HEK293T (cell line): ENCODE measurements around the gene FHL1.

ENCODE experiments used
- BHLHE40 ChIP-seq: fragments of 450-650 bp; IDR thresholded peaks from 2 replicates; pipeline ENCODE4 v1.6.1; 2016; ENCODE audit warnings: mild to moderate bottlenecking, moderate library complexity, borderline replicate concordance
- ELF4 ChIP-seq: fragments of 450-650 bp; IDR thresholded peaks from 2 replicates; pipeline ENCODE4 v1.6.1; 2017; ENCODE audit warnings: antibody characterized with exemption
- FOXK2 ChIP-seq: fragments of 450-650 bp; IDR thresholded peaks from 2 replicates; pipeline ENCODE4 v1.6.1; 2016; ENCODE audit warnings: mild to moderate bottlenecking
- FOXM1 ChIP-seq: fragments of 450-650 bp; IDR thresholded peaks from 2 replicates; pipeline ENCODE4 v1.6.1; 2017; ENCODE audit warnings: mild to moderate bottlenecking, borderline replicate concordance
- HDGF ChIP-seq: fragments of 450-650 bp; IDR thresholded peaks from 2 replicates; pipeline ENCODE4 v1.6.1; 2017; ENCODE audit warnings: antibody characterized with exemption, borderline replicate concordance
- L3MBTL2 ChIP-seq: fragments of 450-650 bp; conservative IDR thresholded peaks from 2 replicates; pipeline ENCODE4 v1.6.1; 2016; ENCODE audit warnings: mild to moderate bottlenecking
- LEF1 ChIP-seq: fragments of 450-650 bp; IDR thresholded peaks from 2 replicates; pipeline ENCODE4 v1.6.1; 2017; ENCODE audit warnings: mild to moderate bottlenecking, borderline replicate concordance
- SUZ12 ChIP-seq: fragments of 450-650 bp; IDR thresholded peaks from 2 replicates; pipeline ENCODE4 v1.6.1; 2016; ENCODE audit warnings: mild to moderate bottlenecking

DNA sequence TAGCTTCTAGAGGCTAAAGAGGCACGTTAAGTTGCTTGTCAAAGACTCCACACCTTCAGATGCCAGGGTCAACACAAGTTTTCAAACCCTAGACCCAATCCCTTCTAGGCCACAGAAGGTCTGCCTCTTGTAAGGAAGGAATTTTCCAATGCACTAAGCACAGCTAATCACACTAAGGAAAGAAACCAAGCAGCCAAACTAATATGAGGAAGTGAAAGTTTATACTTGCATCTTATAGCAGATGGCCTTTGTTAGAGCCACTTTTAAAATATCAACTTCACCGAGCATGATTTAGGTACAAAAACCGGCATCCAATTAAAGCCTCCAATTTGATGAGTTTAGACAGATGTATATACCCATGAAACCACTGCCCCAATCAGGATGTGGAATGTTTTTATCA is 9.9 kb downstream of the FHL1 start:
- TF ChIP-seq FOXM1 (no peak), L3MBTL2 (no peak), FOXK2 (no peak), ELF4 (no peak), LEF1 (no peak), BHLHE40 (no peak), HDGF (no peak), SUZ12 (no peak)
